Sigmoid colon (tissue), 7 donors: ENCODE results near the gene CDC42EP4. TPM values are rescaled to one million over a fixed set of nuclear protein-coding genes. Genes with fewer than 3 reads are reported as not detected.
A peak's percentile ranks its signal among the peaks of the same experiment; 100 is the strongest.

ENCODE experiments used
- DNase-seq: peaks from one replicate; pipeline ENCODE4 v3.0.0-alpha.2; 2019
- H3K27ac ChIP-seq, 4 donors: fragments of 200-600 bp; sonication (generic); one replicate each; pipeline ENCODE4 v1.5.1; 2016 to 2019; ENCODE audit warnings: mild to moderate bottlenecking in 1 of 4
- H3K27me3 ChIP-seq, 3 donors: fragments of 200-600 bp; sonication (generic); one replicate each; pipeline ENCODE4 v1.5.1; 2019; ENCODE audit warnings: mild to moderate bottlenecking in 1 of 3
- H3K36me3 ChIP-seq, 4 donors: fragments of 200-600 bp; sonication (generic); one replicate each; pipeline ENCODE4 v1.5.1; 2016 to 2019
- H3K4me1 ChIP-seq, 4 donors: fragments of 200-600 bp; sonication (generic); one replicate each; pipeline ENCODE4 v1.5.1; 2017 to 2019
- H3K4me3 ChIP-seq, 4 donors: fragments of 200-600 bp; sonication (generic); one replicate each; pipeline ENCODE4 v1.5.1; 2017 to 2019; ENCODE audit warnings: mild to moderate bottlenecking in 2 of 4, moderate library complexity in 1 of 4
- H3K9me3 ChIP-seq, 4 donors: fragments of 200-600 bp in 3 of 4; sonication (generic) in 3 of 4; one replicate each; pipeline versions ENCODE4 v1.5.1 to v1.6.1; 2013 to 2019
- EP300 ChIP-seq, 4 donors: sonication (generic); formaldehyde crosslinking; IDR thresholded peaks; one replicate each; pipeline ENCODE4 v1.6.1; 2017; ENCODE audit warnings: antibody characterized with exemption in 4 of 4
- POLR2A ChIP-seq, 2 donors: fragments of 450-650 bp; IDR thresholded peaks; one replicate each; pipeline ENCODE4 v1.6.1; 2016; ENCODE audit warnings: antibody characterized with exemption in 2 of 2, mild to moderate bottlenecking in 2 of 2, moderate library complexity in 2 of 2
- POLR2AphosphoS5 ChIP-seq, 4 donors: sonication (generic); formaldehyde crosslinking; IDR thresholded peaks; one replicate each; pipeline ENCODE4 v1.6.1; 2017; ENCODE audit warnings: antibody characterized with exemption in 4 of 4
- WGBS, 2 donors: extraction: QIAGEN DNeasy Blood & Tissue Kit; methylation state at CpG; one replicate each; pipeline ENCODE4 v1.1.7; 2013; 5-methylcytosine and 5-hydroxymethylcytosine counted together
- intact Hi-C: fragments of 100-400 bp; cut with DNase I; formaldehyde crosslinking; loops from one replicate; pipeline ENCODE4 v1.15.1; 2023
- polyA plus RNA-seq, 3 donors: library from polyadenylated mRNA; stranded (reverse); fragments of 200-250 nt; gene quantifications; one replicate each; pipeline ENCODE4 v1.2.3, GENCODE V29; 2013
- total RNA-seq, 4 donors: library from RNA; depleted of rRNA; stranded (reverse); fragments of >200 nt; gene quantifications; one replicate each; pipeline ENCODE4 v1.1.0, GENCODE V29; 2016
- TF ChIP-seq, protein P1 (sequence below), 4 experiments: fragments of 450-650 bp in 3 of 4; fragments of 200-600 bp in 1 of 4; IDR thresholded peaks; one replicate each; pipeline ENCODE4 v1.5.1; 2016 to 2019; ENCODE audit warnings: antibody characterized with exemption in 4 of 4, mild to moderate bottlenecking in 3 of 4, moderate library complexity in 2 of 4
- donor health status: healthy with polysubstance abuse.
- donor health status: Bipolar disorder and iron deficiency.
- donor health status: healthy.

Gene CDC42EP4
- total and polyA plus RNA-seq, 7 donors: 44.0 to 87.6 (median 68.1) TPM

GRCh38 chr17:73352261-73352660, 40.5 kb upstream of the CDC42EP4 start:
- no peaks in the 10 kb centered on the region for H3K36me3 ChIP-seq
- peak overlapping the region in 1 of 4 donors; percentile 96 for H3K27ac ChIP-seq
- no peak overlapping the region for H3K4me3 ChIP-seq
- 91 to 93% methylated on average over 13 of the region's 13 CpGs for WGBS, 2 donors
- peaks cover 0 to 65% (median 52%) of the 10 kb centered on the region in 4 donors for H3K4me1 ChIP-seq
- no peak for DNase-seq
- no peaks in the 10 kb centered on the region for H3K27me3 ChIP-seq
- intact Hi-C loops: no loop called here
- no peaks in the 10 kb centered on the region for H3K9me3 ChIP-seq
- TF ChIP-seq, protein P1, sequence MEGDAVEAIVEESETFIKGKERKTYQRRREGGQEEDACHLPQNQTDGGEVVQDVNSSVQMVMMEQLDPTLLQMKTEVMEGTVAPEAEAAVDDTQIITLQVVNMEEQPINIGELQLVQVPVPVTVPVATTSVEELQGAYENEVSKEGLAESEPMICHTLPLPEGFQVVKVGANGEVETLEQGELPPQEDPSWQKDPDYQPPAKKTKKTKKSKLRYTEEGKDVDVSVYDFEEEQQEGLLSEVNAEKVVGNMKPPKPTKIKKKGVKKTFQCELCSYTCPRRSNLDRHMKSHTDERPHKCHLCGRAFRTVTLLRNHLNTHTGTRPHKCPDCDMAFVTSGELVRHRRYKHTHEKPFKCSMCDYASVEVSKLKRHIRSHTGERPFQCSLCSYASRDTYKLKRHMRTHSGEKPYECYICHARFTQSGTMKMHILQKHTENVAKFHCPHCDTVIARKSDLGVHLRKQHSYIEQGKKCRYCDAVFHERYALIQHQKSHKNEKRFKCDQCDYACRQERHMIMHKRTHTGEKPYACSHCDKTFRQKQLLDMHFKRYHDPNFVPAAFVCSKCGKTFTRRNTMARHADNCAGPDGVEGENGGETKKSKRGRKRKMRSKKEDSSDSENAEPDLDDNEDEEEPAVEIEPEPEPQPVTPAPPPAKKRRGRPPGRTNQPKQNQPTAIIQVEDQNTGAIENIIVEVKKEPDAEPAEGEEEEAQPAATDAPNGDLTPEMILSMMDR (IDR thresholded peaks at IDR 0.05): no peak
- TF ChIP-seq POLR2AphosphoS5 (IDR thresholded peaks at IDR 0.05) (no peak), EP300 (IDR thresholded peaks at IDR 0.05) (no peak), POLR2A (IDR thresholded peaks at IDR 0.05) (no peak)

- H3K27me3 ChIP-seq: no peaks in the 10 kb centered on the region
- intact Hi-C loops: no loop called here
- H3K4me3 ChIP-seq: no peak overlapping the region
- TF ChIP-seq, protein P1 (IDR thresholded peaks at IDR 0.05): no peak
- TF ChIP-seq POLR2A (IDR thresholded peaks at IDR 0.05) (no peak), EP300 (IDR thresholded peaks at IDR 0.05) (no peak), POLR2AphosphoS5 (IDR thresholded peaks at IDR 0.05) (no peak)
- H3K4me1 ChIP-seq: peaks cover 0 to 65% (median 52%) of the 10 kb centered on the region in 4 donors
- no peaks in the 10 kb centered on the region for H3K36me3 ChIP-seq
- DNase-seq: no peak
- 77 to 81% methylated on average over 3 of the region's 3 CpGs for WGBS, 2 donors
- H3K27ac ChIP-seq: peak overlapping the region in 2 of 4 donors; percentile 23 to 96
- H3K9me3 ChIP-seq: no peaks in the 10 kb centered on the region
Measured at GRCh38 chr17:73351764-73352163, 40.0 kb upstream of the CDC42EP4 start.

DNA sequence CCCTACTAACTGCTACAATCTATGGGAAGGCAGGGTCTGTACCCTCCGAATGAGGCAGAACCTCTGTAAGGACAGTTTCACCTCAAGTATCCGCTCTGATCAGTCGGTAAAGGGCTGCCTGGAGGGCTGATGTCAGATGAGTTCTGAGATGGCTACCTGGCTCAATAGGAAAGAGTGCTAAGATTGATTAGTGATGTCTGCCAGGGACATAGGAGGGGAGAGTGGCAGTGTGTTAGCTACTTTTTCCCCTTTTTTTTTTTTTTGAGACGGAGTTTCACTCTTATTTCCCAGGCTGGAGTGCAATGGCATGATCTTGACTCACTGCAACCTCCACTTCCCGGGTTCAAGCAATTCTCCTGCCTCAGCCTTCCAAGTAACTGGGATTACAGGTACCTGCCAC, 39.1 kb upstream of the CDC42EP4 start:
- DNase-seq: no peak
- Histone ChIP-seq H3K4me1 (peaks cover 0 to 62% (median 48%) of the 10 kb centered on the region in 4 donors), H3K27me3 (no peaks in the 10 kb centered on the region), H3K4me3 (no peak overlapping the region), H3K27ac (peak overlapping the region in 3 of 4 donors; percentile 95 to 97 (median 96)), H3K9me3 (no peaks in the 10 kb centered on the region), H3K36me3 (no peaks in the 10 kb centered on the region)
- WGBS, 2 donors: 92 to 95% methylated on average over 5 of the region's 5 CpGs
- TF ChIP-seq POLR2AphosphoS5 (IDR thresholded peaks at IDR 0.05) (no peak), EP300 (IDR thresholded peaks at IDR 0.05) (no peak), POLR2A (IDR thresholded peaks at IDR 0.05) (no peak)
- TF ChIP-seq, protein P1 (IDR thresholded peaks at IDR 0.05): no peak
- intact Hi-C loops: no loop called here

GRCh38 chr17:73349647-73350046, 37.8 kb upstream of the CDC42EP4 start:
- intact Hi-C loops: no loop called here
- TF ChIP-seq POLR2A (IDR thresholded peaks at IDR 0.05): no peak
- peak in 1 of 4 donors; percentile 30 for TF ChIP-seq EP300 (IDR thresholded peaks at IDR 0.05)
- TF ChIP-seq POLR2AphosphoS5 (IDR thresholded peaks at IDR 0.05): peak in 2 of 4 donors; percentile 63 to 71
- TF ChIP-seq, protein P1 (IDR thresholded peaks at IDR 0.05): no peak
- Histone ChIP-seq H3K4me1 (peaks cover 0 to 61% (median 45%) of the 10 kb centered on the region in 4 donors), H3K36me3 (no peaks in the 10 kb centered on the region), H3K4me3 (no peak overlapping the region), H3K9me3 (no peaks in the 10 kb centered on the region), H3K27ac (peak overlapping the region; percentile 60 to 97 (median 96)), H3K27me3 (no peaks in the 10 kb centered on the region)
- DNase-seq: no peak
- WGBS, 2 donors: 95 to 97% methylated on average over 9 of the region's 9 CpGs

DNA sequence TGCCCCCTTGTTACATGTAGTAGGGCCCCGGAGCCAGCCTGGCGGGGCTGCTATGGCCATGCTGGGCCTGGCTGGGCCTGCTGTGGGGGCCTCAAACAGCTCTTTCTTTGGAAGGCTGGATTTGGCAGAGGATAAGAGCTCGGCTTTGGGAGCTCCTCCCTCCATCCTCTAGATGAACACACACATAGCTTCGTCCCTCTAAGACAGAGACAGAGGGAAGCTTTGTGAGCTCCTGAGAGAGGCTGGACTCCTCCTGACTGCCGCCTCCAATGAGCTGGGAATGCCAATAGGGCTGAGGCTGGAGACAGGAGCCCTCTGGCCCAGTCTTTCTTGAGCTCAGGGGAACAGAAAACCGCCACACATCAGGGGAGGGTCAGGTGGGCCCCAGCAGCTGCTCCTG, 37.3 kb upstream of the CDC42EP4 start:
- peak overlapping the region; percentile 60 to 97 (median 96) for H3K27ac ChIP-seq
- TF ChIP-seq POLR2AphosphoS5 (IDR thresholded peaks at IDR 0.05) (peak in 3 of 4 donors; percentile 32 to 69 (median 47)), POLR2A (IDR thresholded peaks at IDR 0.05) (peak in 1 of 2 donors; percentile 46)
- TF ChIP-seq, protein P1 (IDR thresholded peaks at IDR 0.05): no peak
- no peaks in the 10 kb centered on the region for H3K27me3 ChIP-seq
- no peak overlapping the region for H3K4me3 ChIP-seq
- peaks cover 0 to 66% (median 47%) of the 10 kb centered on the region in 4 donors for H3K4me1 ChIP-seq
- DNase-seq: peak; percentile 82
- H3K9me3 ChIP-seq: no peaks in the 10 kb centered on the region
- intact Hi-C loops: no loop called here
- WGBS, 2 donors: 77 to 86% methylated on average over 6 of the region's 6 CpGs
- H3K36me3 ChIP-seq: no peaks in the 10 kb centered on the region
